Subcutaneous adipose tissue (tissue), 4 donors: ENCODE results near the gene HTR7. TPM values are rescaled to one million over a fixed set of nuclear protein-coding genes. Genes with fewer than 3 reads are reported as not detected.

Source experiments
- total RNA-seq, 4 donors: library from RNA; depleted of rRNA; stranded (reverse); fragments of >200 nt; gene quantifications; one replicate each; pipeline ENCODE4 v1.1.0, GENCODE V29; 2016
- TF ChIP-seq, protein P1 (sequence below): fragments of 450-650 bp; IDR thresholded peaks from one replicate; pipeline ENCODE4 v1.5.1; 2016; ENCODE audit warnings: low read depth, mild to moderate bottlenecking, control low read depth, antibody characterized with exemption, moderate library complexity

HTR7 gene
- total RNA-seq = 1 to 10 TPM in 2 of 4 donors, under 1 TPM in 2; 0.65 to 2.9 (median 1.0) TPM

DNA sequence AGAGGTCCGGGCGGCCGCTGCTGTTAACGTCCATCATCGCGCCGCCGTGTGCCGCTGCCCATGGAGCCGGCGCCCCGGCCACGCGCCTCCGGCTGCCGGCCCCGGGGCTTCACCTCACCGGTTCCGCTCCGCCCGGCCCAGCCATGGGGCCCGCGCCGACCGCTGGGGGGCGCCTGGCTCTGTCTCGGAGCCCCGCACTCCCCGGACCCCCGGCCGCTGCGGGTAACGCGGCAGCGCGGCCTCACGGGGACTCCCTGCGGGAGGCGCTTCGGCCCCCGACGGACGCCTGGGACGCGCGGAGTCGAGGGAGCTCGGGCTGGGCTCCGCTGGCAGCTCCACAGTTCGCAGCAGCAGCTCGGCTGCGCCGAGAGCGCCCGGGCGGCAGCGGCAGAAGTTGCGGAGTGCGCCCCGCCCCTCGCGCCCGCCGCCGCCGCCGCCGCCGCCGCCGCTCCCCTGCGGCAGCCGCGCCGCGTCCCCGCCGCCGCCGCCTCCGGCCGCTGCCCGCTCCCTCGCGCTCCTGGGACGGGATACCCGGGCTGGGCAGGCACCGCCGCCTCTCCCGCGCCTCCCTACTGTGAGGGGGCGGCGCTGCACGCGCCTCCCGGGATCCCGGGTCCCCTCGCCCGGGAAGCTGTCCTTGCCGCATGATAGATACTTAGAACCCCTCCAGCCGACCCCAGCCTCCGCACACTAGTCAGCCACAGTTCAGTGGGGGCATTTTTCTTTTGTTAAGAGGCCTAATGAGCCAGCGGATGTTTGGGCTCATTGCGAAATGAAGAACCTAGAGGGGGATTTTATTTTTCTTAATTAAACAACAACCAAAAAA is at the start of gene HTR7:
HTR7 (minus strand) TSS at position 405 of the 826 bp plus-strand sequence; CDS start at position 37, 368 bp downstream.
- TF ChIP-seq, protein P1, sequence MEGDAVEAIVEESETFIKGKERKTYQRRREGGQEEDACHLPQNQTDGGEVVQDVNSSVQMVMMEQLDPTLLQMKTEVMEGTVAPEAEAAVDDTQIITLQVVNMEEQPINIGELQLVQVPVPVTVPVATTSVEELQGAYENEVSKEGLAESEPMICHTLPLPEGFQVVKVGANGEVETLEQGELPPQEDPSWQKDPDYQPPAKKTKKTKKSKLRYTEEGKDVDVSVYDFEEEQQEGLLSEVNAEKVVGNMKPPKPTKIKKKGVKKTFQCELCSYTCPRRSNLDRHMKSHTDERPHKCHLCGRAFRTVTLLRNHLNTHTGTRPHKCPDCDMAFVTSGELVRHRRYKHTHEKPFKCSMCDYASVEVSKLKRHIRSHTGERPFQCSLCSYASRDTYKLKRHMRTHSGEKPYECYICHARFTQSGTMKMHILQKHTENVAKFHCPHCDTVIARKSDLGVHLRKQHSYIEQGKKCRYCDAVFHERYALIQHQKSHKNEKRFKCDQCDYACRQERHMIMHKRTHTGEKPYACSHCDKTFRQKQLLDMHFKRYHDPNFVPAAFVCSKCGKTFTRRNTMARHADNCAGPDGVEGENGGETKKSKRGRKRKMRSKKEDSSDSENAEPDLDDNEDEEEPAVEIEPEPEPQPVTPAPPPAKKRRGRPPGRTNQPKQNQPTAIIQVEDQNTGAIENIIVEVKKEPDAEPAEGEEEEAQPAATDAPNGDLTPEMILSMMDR = no peak

DNA sequence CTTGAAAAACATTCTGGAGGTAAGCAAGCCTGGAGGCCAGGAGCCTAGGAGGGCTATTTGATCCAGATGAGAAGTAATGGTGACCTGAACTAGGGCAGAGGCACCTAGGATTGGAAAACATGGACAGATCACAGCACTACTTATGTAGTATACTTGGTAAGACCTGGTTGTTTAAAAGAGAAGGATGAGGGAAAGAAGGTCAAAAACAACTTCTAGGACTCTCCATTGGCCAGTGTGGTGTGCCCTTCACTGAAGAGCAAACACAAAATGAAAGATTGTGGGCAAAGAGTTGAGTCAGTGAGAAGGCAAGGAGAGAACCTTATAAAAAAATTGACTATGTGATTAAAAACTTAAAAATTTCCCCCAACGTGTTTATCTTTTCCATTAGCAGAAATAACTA is 48.8 kb upstream of the HTR7 start:
- TF ChIP-seq, protein P1 = no peak

DNA sequence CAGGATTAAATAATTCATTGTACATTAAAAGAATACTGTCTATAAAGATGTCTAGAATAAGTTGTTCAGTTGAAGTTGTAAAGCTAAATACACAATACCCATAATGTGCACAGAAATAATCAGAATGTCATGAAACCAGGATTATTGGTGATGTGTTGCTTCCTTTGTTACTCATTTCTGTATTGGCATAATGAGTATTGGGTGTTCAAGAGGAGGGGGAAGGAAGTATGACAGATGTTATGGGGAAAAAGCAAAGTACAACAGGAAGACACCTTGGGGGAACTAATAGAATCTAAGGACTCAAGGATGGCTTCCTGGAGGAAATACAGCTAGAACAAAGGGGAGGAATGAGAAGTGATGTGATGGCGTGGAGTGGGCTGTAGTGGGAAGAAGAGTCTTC is 48.1 kb upstream of the HTR7 start:
- TF ChIP-seq, protein P1 = no peak

DNA sequence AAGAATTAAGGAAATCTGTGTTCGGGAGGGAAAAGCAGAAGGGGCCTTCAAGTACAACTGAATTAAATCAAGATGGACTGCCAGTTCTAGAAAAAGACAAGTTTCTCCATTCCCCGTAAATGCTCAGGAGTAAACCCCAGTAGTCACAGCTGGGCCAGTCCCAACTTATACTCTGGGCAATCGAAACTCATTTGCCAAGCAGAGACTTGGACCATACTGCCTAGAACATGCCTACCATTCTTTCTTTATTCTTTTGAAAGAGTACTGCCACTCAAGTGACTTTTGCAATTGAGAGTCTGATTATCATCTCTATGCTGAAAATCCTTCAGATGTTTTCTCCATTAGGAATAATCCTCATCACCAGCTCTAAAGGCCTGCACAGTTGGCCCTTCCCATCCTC is 35.4 kb upstream of the HTR7 start:
- TF ChIP-seq, protein P1 = no peak

DNA sequence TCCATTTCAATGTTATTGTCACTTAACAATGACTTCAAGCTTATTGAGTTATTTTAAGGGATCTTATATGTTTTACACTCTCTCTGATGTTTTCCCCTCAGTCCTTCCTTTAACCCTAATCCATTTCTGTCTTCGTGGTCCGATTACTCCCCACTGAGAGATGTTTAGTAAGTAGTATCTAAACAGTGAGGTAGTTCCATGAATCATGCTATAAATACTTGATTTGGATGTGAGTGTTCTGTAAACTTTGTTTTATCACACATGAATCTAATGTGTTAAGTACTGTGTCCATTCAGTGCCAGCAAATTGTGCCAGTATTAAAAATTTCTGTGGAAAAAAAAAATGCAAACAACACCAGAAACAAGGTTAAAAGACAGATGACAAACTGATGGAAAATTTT is 32.5 kb upstream of the HTR7 start:
- TF ChIP-seq, protein P1 = no peak

DNA sequence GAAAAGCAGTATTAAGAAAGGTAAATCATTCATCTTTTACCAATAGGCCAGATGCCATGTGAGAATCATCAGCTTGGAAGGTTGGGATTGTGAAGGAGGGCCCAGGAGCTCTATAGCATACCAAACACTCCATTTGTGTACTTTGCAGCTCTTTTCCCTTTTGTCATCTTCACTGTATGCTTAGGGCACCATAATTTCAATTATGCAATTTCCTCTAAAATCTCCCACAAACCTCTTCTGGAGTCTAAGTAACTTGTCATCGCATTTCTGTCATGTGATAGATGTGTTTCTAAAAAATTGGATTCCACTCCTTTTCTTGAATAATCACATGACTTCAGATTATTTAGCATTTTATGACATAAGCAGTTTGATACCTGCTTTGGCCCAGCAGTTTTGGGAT is 31.8 kb upstream of the HTR7 start:
- TF ChIP-seq, protein P1 = no peak

DNA sequence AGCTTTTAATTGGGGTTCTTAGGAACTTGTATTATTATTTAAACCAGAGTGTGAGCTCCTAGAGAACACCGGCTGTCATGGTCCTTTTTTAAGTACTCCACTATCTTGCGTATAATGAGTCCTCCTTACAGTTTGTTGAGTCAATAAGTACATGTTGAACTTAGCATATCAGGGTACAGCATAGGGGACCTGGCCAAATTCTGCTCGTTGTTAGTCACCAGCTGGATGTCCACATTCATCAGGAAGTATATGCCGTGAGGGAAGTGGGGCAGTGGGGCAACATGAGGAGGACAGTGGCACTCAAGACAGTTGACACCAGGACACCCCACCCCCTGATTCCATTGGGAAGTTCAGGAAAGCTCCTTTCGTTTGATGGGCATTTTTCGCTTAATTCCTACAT is 30.5 kb upstream of the HTR7 start:
- TF ChIP-seq, protein P1 = no peak
